Muscle of leg (tissue), 11 donors: Measurements from ENCODE around the gene TRIP13. TPM values are rescaled to one million over a fixed set of nuclear protein-coding genes. Genes with fewer than 3 reads are reported as not detected.
"Not testable (repeated sequence)": the region's sequence is repeated elsewhere in the genome, so short reads cannot be mapped to it uniquely, and the experiment has no call there.

ENCODE experiments used
- DNase-seq: peaks from one replicate; pipeline ENCODE4 v3.0.0; 2013
- H3K27ac ChIP-seq: one replicate; pipeline ENCODE4 v1.5.1; 2013; ENCODE audit warnings: mild to moderate bottlenecking, low read length, control low read depth
- H3K27me3 ChIP-seq: one replicate; pipeline ENCODE4 v1.6.1; 2013; ENCODE audit warnings: low read length; ENCODE audit not compliant: control insufficient read depth, insufficient read depth
- H3K36me3 ChIP-seq: one replicate; pipeline ENCODE4 v1.6.1; 2013; ENCODE audit warnings: low read length; ENCODE audit not compliant: control insufficient read depth, insufficient read depth
- H3K4me1 ChIP-seq: one replicate; pipeline ENCODE4 v1.6.1; 2013; ENCODE audit warnings: low read length; ENCODE audit not compliant: control insufficient read depth, insufficient read depth
- H3K4me3 ChIP-seq: one replicate; pipeline ENCODE4 v1.5.1; 2013; ENCODE audit warnings: low read length, control low read depth
- H3K9me3 ChIP-seq: replicated peaks from 2 replicates; pipeline ENCODE4 v1.6.1; 2013; ENCODE audit warnings: low read depth, low read length; ENCODE audit not compliant: control insufficient read depth
- WGBS: methylation state at CpG from one replicate; pipeline ENCODE4 v1.1.5; 2013; ENCODE audit warnings: missing lambda C conversion rate; ENCODE audit not compliant: insufficient coverage; 5-methylcytosine and 5-hydroxymethylcytosine counted together
- polyA plus RNA-seq, 8 donors: library from polyadenylated mRNA; unstranded; fragments of 120-200 nt; gene quantifications; one replicate each; pipeline versions ENCODE4 v1.2.1 to v1.2.3, GENCODE V29; 2013; ENCODE audit warnings: inconsistent platforms in 1 of 8, low replicate concordance in 1 of 8; ENCODE audit not compliant: insufficient read length in 8 of 8, insufficient read depth in 1 of 8
- total RNA-seq: library from RNA; stranded (reverse); fragments of 120-200 nt; gene quantifications from one replicate; pipeline ENCODE4 v1.2.4, GENCODE V29; 2013

Gene TRIP13
- total and polyA plus RNA-seq, 9 donors, result 5.7 to 10.8 (median 8.1) TPM

GRCh38 chr5:927172-928015 is 34.7 kb downstream of the TRIP13 start:
- DNase-seq, result no peak
- Histone ChIP-seq H3K27me3 (peaks cover 18% of the 10 kb centered on the region), H3K4me1 (peaks cover 6% of the 10 kb centered on the region)

GRCh38 chr5:929182-929581 is 36.5 kb downstream of the TRIP13 start:
- not testable (repeated sequence) for H3K4me1 ChIP-seq, H3K9me3 ChIP-seq, H3K27ac ChIP-seq, H3K4me3 ChIP-seq, H3K36me3 ChIP-seq, DNase-seq
- H3K27me3 ChIP-seq, result peaks cover 18% of the 10 kb centered on the region

More at GRCh38 chr5:927172-928015, 34.7 kb downstream of the TRIP13 start:
- Histone ChIP-seq H3K4me3 (peak overlapping the region; percentile 33), H3K27ac (no peak overlapping the region), H3K36me3 (no peaks in the 10 kb centered on the region), H3K9me3 (no peaks in the 10 kb centered on the region)
- WGBS, result 60% methylated on average over 18 of the region's 30 CpGs

GRCh38 chr5:929596-929995 is 36.9 kb downstream of the TRIP13 start:
- no peaks in the 10 kb centered on the region for H3K36me3 ChIP-seq
- H3K27ac ChIP-seq, result no peak overlapping the region
- peaks cover 15% of the 10 kb centered on the region for H3K27me3 ChIP-seq
- no peak for DNase-seq
- peaks cover 6% of the 10 kb centered on the region for H3K4me1 ChIP-seq
- H3K9me3 ChIP-seq, result no peaks in the 10 kb centered on the region
- H3K4me3 ChIP-seq, result no peak overlapping the region

- Histone ChIP-seq H3K36me3 (no peaks in the 10 kb centered on the region), H3K9me3 (no peaks in the 10 kb centered on the region), H3K4me1 (peaks cover 6% of the 10 kb centered on the region), H3K27ac (no peak overlapping the region), H3K4me3 (no peak overlapping the region), H3K27me3 (peaks cover 15% of the 10 kb centered on the region)
- no peak for DNase-seq
- 80% methylated on average over 6 of the region's 8 CpGs for WGBS
These were observed 38.2 kb downstream of the TRIP13 start for GRCh38 chr5:930866-931265.

- Histone ChIP-seq H3K4me3 (no peak overlapping the region), H3K4me1 (peaks cover 1% of the 10 kb centered on the region), H3K27ac (no peak overlapping the region), H3K27me3 (peaks cover 8% of the 10 kb centered on the region), H3K36me3 (no peaks in the 10 kb centered on the region), H3K9me3 (no peaks in the 10 kb centered on the region)
- DNase-seq, result no peak
- 77% methylated on average over 13 of the region's 13 CpGs for WGBS
These were observed 39.0 kb downstream of the TRIP13 start for GRCh38 chr5:931570-932145.

- no peak for DNase-seq
- no peak overlapping the region for H3K27ac ChIP-seq
- H3K4me1 ChIP-seq, result no peaks in the 10 kb centered on the region
- H3K27me3 ChIP-seq, result peaks cover 7% of the 10 kb centered on the region
- H3K9me3 ChIP-seq, result no peaks in the 10 kb centered on the region
- H3K4me3 ChIP-seq, result no peak overlapping the region
- H3K36me3 ChIP-seq, result no peaks in the 10 kb centered on the region
- 76% methylated on average over 5 of the region's 8 CpGs for WGBS
These were observed 39.5 kb downstream of the TRIP13 start for GRCh38 chr5:932151-932627.

- H3K36me3 ChIP-seq, result no peaks in the 10 kb centered on the region
- H3K27me3 ChIP-seq, result peaks cover 7% of the 10 kb centered on the region
- H3K4me3 ChIP-seq, result no peak overlapping the region
- no peaks in the 10 kb centered on the region for H3K4me1 ChIP-seq
- WGBS, result 58% methylated on average over 4 of the region's 4 CpGs
- DNase-seq, result no peak
- H3K27ac ChIP-seq, result no peak overlapping the region
- H3K9me3 ChIP-seq, result no peaks in the 10 kb centered on the region
These were observed 40.1 kb downstream of the TRIP13 start for GRCh38 chr5:932628-933250.

- Histone ChIP-seq H3K4me1 (no peaks in the 10 kb centered on the region), H3K4me3 (no peak overlapping the region), H3K9me3 (no peaks in the 10 kb centered on the region), H3K36me3 (no peaks in the 10 kb centered on the region), H3K27ac (no peak overlapping the region), H3K27me3 (peaks cover 7% of the 10 kb centered on the region)
- 80% methylated on average over 1 of the region's 3 CpGs for whole genome bisulfite sequencing
- DNase-seq, result no peak
These were observed 40.7 kb downstream of the TRIP13 start for GRCh38 chr5:933251-933861.

- H3K4me1 ChIP-seq, DNase-seq, H3K27me3 ChIP-seq, H3K36me3 ChIP-seq, H3K27ac ChIP-seq, H3K4me3 ChIP-seq, H3K9me3 ChIP-seq: not testable (repeated sequence)
These were observed 41.3 kb downstream of the TRIP13 start for GRCh38 chr5:933951-934350.

GRCh38 chr5:934381-934967 is 41.8 kb downstream of the TRIP13 start:
- not testable (repeated sequence) for H3K27me3 ChIP-seq, DNase-seq, H3K4me1 ChIP-seq, H3K36me3 ChIP-seq, H3K4me3 ChIP-seq, H3K9me3 ChIP-seq, H3K27ac ChIP-seq
- 64% methylated on average over 2 of the region's 3 CpGs for WGBS
